GM10266 (cell line): ENCODE data around the gene ZCCHC3.

Source experiments
- DNase-seq: peaks from one replicate; pipeline ENCODE4 v3.0.0; 2012; ENCODE audit errors: extremely low spot score
- TF ChIP-seq, protein P1 (sequence below): IDR thresholded peaks from 2 replicates; pipeline ENCODE4 v1.5.1; 2012; ENCODE audit warnings: mild to moderate bottlenecking, low read depth; ENCODE audit not compliant: control insufficient read depth, insufficient read depth; ENCODE audit errors: missing control alignments

The ZCCHC3 gene

DNA sequence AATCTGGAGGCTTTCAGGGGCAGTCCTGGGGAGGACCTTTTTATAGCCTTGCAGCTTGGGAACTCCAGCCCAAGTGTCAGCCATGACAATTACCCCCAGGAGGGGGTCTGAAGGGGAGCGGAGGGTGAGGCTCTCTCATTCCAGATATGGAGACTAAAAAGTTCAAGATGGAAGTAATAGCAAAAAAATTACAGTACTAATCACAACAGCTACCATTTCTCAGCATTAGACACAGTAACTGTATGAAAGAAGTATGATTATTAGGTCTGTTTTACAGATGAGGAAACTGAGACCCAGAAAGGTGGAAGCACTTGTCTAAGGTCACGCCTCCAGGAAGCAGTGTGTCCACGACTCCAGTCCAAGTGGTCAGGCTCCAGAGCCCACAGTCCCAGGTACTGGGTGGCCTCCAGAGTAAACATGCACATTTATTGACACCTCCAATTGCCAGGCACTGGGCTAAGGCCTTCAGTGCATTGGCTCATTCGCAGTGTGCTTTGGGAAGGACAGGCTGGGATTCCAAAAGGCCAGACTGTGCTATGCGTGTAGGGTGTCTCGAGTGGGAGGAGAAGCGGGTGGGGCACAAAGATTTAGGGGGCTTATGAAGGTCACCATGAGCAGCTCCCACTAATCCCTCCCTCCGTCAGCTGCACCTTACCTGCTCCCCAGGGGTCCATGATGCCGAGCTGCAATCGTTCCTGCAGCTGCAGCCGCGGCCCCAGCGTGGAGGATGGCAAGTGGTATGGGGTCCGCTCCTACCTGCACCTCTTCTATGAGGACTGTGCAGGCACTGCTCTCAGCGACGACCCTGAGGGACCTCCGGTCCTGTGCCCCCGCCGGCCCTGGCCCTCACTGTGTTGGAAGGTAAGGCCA, 51.8 kb downstream of the ZCCHC3 start:
- DNase-seq: no peak
- TF ChIP-seq, protein P1, sequence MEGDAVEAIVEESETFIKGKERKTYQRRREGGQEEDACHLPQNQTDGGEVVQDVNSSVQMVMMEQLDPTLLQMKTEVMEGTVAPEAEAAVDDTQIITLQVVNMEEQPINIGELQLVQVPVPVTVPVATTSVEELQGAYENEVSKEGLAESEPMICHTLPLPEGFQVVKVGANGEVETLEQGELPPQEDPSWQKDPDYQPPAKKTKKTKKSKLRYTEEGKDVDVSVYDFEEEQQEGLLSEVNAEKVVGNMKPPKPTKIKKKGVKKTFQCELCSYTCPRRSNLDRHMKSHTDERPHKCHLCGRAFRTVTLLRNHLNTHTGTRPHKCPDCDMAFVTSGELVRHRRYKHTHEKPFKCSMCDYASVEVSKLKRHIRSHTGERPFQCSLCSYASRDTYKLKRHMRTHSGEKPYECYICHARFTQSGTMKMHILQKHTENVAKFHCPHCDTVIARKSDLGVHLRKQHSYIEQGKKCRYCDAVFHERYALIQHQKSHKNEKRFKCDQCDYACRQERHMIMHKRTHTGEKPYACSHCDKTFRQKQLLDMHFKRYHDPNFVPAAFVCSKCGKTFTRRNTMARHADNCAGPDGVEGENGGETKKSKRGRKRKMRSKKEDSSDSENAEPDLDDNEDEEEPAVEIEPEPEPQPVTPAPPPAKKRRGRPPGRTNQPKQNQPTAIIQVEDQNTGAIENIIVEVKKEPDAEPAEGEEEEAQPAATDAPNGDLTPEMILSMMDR: no peak
